Gastrocnemius medialis (tissue), 4 donors: Measurements from ENCODE around the gene SMAD6. TPM values are rescaled to one million over a fixed set of nuclear protein-coding genes. Genes with fewer than 3 reads are reported as not detected.
A peak's percentile ranks its signal among the peaks of the same experiment; 100 is the strongest.

ENCODE experiments used
- ATAC-seq, 2 donors: fragments of 150-250 bp; one replicate each; pipeline ENCODE4 v1.9.1; 2016
- DNase-seq, 2 donors: peaks; one replicate each; pipeline ENCODE4 v3.0.0-alpha.2; 2019
- H3K27ac ChIP-seq, 4 donors: fragments of 200-600 bp; sonication (generic); 1 replicate in 1 of 4; 2 replicates in 3 of 4; pipeline ENCODE4 v1.5.1; 2016 to 2018; ENCODE audit warnings: mild to moderate bottlenecking in 2 of 4, moderate library complexity in 1 of 4
- H3K27me3 ChIP-seq, 3 donors: fragments of 200-600 bp; sonication (generic) in 2 of 3; 1 replicate in 1 of 3; 2 replicates in 2 of 3; pipeline versions ENCODE4 v1.5.1 to v1.6.0; 2016 to 2019; ENCODE audit warnings: mild to moderate bottlenecking in 1 of 3, moderate library complexity in 1 of 3
- H3K36me3 ChIP-seq, 2 donors: fragments of 200-600 bp; sonication (generic) in 1 of 2; one replicate each; pipeline ENCODE4 v1.5.1; 2017 to 2018
- H3K4me1 ChIP-seq, 2 donors: fragments of 200-600 bp; sonication (generic) in 1 of 2; one replicate each; pipeline ENCODE4 v1.5.1; 2016 to 2017; ENCODE audit warnings: mild to moderate bottlenecking in 2 of 2
- H3K4me3 ChIP-seq, 4 donors: fragments of 200-600 bp; sonication (generic) in 3 of 4; 1 replicate in 1 of 4; 2 replicates in 3 of 4; pipeline ENCODE4 v1.5.1; 2016 to 2019; ENCODE audit warnings: mild to moderate bottlenecking in 2 of 4
- H3K9me3 ChIP-seq, 3 donors: fragments of 200-600 bp; sonication (generic) in 2 of 3; 1 replicate in 1 of 3; 2 replicates in 2 of 3; pipeline ENCODE4 v1.5.1; 2016 to 2019
- CTCF ChIP-seq, 5 experiments: fragments of 450-650 bp in 3 of 5; fragments of 200-600 bp in 2 of 5; sonication (generic) in 2 of 5; IDR thresholded peaks in 4 of 5; conservative IDR thresholded peaks in 1 of 5; 1 replicate in 4 of 5; 2 replicates in 1 of 5; pipeline ENCODE4 v1.5.1; 2016 to 2019; ENCODE audit warnings: antibody characterized with exemption in 5 of 5, mild to moderate bottlenecking in 3 of 5, moderate library complexity in 3 of 5
- POLR2A ChIP-seq, 2 donors: fragments of 450-650 bp; IDR thresholded peaks; one replicate each; pipeline ENCODE4 v1.6.1; 2017; ENCODE audit warnings: antibody characterized with exemption in 2 of 2, mild to moderate bottlenecking in 2 of 2, moderate library complexity in 2 of 2
- in situ Hi-C, 4 donors: fragments of 200-750 bp; cut with MboI; loops; one replicate each; pipeline versions ENCODE4 v1.15.0 to v1.8.0; 2017; ENCODE audit warnings: low sequenced_read_pairs in 4 of 4
- intact Hi-C: fragments of 100-400 bp; cut with DNase I; formaldehyde crosslinking; loops from one replicate; pipeline ENCODE4 v1.15.1; 2023; ENCODE audit warnings: low total_unique reads
- total RNA-seq, 4 donors: library from RNA; depleted of rRNA; stranded (reverse); fragments of >200 nt; gene quantifications; one replicate each; pipeline versions ENCODE4 v1.1.0 to v1.2.3, GENCODE V29; 2016

The SMAD6 gene
- total RNA-seq, 4 donors from 2014 or later: 2.2 to 3.7 (median 2.4) TPM

- DNase-seq (no peak), ATAC-seq (no peak)
- no peak overlapping the region for H3K27ac ChIP-seq
- no peaks in the 10 kb centered on the region for H3K9me3 ChIP-seq
- H3K4me1 ChIP-seq: peaks cover 3 to 11% of the 10 kb centered on the region in 2 donors
- H3K4me3 ChIP-seq: no peak overlapping the region
- H3K36me3 ChIP-seq: no peaks in the 10 kb centered on the region
- H3K27me3 ChIP-seq: no peaks in the 10 kb centered on the region
- TF ChIP-seq CTCF (IDR thresholded peaks at IDR 0.05 in 4 of 5, conservative IDR thresholded peaks at IDR 0.05 in 1 of 5) (no peak), POLR2A (IDR thresholded peaks at IDR 0.05) (no peak)
- in situ Hi-C loops: no loop called here
- intact Hi-C loops: no loop called here
These were observed 41.2 kb downstream of the SMAD6 start for GRCh38 chr15:66743204-66743603.

GRCh38 chr15:66743703-66744536 lies 41.9 kb downstream of the SMAD6 start:
- peak in 1 of 2 donors; percentile 36 for ATAC-seq
- Histone ChIP-seq H3K27me3 (no peaks in the 10 kb centered on the region), H3K4me1 (peaks cover 3 to 11% of the 10 kb centered on the region in 2 donors), H3K9me3 (no peaks in the 10 kb centered on the region), H3K36me3 (no peaks in the 10 kb centered on the region), H3K27ac (peak overlapping the region; percentile 29 to 53 (median 38)), H3K4me3 (no peak overlapping the region)
- intact Hi-C loops: no loop called here
- TF ChIP-seq CTCF (IDR thresholded peaks at IDR 0.05 in 4 of 5, conservative IDR thresholded peaks at IDR 0.05 in 1 of 5) (no peak), POLR2A (IDR thresholded peaks at IDR 0.05) (no peak)
- in situ Hi-C loops: no loop called here
- DNase-seq: no peak

- TF ChIP-seq POLR2A (IDR thresholded peaks at IDR 0.05): no peak
- TF ChIP-seq CTCF (IDR thresholded peaks at IDR 0.05 in 4 of 5, conservative IDR thresholded peaks at IDR 0.05 in 1 of 5): no peak
- Histone ChIP-seq H3K27me3 (no peaks in the 10 kb centered on the region), H3K4me3 (no peak overlapping the region), H3K36me3 (no peaks in the 10 kb centered on the region), H3K4me1 (peaks cover 3 to 11% of the 10 kb centered on the region in 2 donors), H3K9me3 (no peaks in the 10 kb centered on the region), H3K27ac (peak overlapping the region in 3 of 4 donors; percentile 32 to 53 (median 45))
- ATAC-seq: no peak
- in situ Hi-C loops: no loop called here
- intact Hi-C loops: no loop called here
- DNase-seq: no peak
These were observed 42.7 kb downstream of the SMAD6 start for GRCh38 chr15:66744610-66745279.

- H3K4me1 ChIP-seq: peaks cover 3 to 11% of the 10 kb centered on the region in 2 donors
- no peak for ATAC-seq
- no peak for TF ChIP-seq POLR2A (IDR thresholded peaks at IDR 0.05)
- no peak for TF ChIP-seq CTCF (IDR thresholded peaks at IDR 0.05 in 4 of 5, conservative IDR thresholded peaks at IDR 0.05 in 1 of 5)
These were observed 43.6 kb downstream of the SMAD6 start for GRCh38 chr15:66745530-66746230.

More at GRCh38 chr15:66745530-66746230, 43.6 kb downstream of the SMAD6 start:
- H3K27ac ChIP-seq: peak overlapping the region in 2 of 4 donors; percentile 18 to 23
- H3K9me3 ChIP-seq: no peaks in the 10 kb centered on the region
- DNase-seq: no peak
- intact Hi-C loops: no loop called here
- H3K4me3 ChIP-seq: no peak overlapping the region
- H3K27me3 ChIP-seq: no peaks in the 10 kb centered on the region
- in situ Hi-C loops: no loop called here
- no peaks in the 10 kb centered on the region for H3K36me3 ChIP-seq
